Measurements from ENCODE around the gene TCEANC2.

DNA sequence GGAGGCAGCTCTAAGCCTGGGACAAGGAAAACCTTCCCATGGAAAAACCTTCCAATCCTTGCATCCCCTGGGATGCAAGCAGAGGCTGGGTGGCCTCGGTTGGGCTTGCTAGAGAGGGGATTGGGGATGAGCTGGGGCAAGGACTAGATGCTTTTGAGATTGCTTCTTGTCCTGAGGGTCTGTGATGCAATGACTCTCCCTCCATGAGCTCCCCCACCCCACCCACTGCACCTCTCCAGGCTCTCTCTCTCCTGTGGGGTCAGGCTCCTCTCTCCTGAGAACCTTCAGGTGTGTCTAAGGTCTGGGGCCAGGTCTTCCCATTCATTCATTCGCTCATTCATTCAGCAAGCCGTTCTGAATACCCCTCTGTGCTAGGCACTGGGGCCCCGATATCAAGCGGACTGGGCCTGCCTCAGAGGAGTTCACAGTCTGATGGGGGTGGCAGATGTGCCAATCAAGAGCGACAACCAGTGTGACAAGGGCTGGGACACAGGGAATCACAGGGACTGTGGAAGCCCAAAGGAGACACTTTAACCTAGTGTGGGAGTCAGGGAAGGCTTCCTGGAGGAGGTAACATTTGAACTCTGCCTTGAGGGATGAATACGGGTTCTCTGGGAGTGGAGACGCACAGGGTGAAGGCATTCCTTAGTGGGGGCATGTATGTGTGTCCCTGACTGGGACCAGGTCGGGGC, 41.9 kb upstream of the TCEANC2 start:
- TF ChIP-seq CTCF (IDR thresholded peaks at IDR 0.05) = no peak
- TF ChIP-seq POLR2A (IDR thresholded peaks at IDR 0.05) = no peak

Data from transverse colon (tissue), 3 donors.